ENCODE results near the gene DCPS. TPM values are rescaled to one million over a fixed set of nuclear protein-coding genes. Genes with fewer than 3 reads are reported as not detected.
"Not testable (repeated sequence)": the region's sequence is repeated elsewhere in the genome, so short reads cannot be mapped to it uniquely, and the experiment has no call there.

DCPS gene
- polyA plus RNA-seq, 12 donors: 12.6 to 21.4 (median 17.9) TPM; not detected in 1

DNA sequence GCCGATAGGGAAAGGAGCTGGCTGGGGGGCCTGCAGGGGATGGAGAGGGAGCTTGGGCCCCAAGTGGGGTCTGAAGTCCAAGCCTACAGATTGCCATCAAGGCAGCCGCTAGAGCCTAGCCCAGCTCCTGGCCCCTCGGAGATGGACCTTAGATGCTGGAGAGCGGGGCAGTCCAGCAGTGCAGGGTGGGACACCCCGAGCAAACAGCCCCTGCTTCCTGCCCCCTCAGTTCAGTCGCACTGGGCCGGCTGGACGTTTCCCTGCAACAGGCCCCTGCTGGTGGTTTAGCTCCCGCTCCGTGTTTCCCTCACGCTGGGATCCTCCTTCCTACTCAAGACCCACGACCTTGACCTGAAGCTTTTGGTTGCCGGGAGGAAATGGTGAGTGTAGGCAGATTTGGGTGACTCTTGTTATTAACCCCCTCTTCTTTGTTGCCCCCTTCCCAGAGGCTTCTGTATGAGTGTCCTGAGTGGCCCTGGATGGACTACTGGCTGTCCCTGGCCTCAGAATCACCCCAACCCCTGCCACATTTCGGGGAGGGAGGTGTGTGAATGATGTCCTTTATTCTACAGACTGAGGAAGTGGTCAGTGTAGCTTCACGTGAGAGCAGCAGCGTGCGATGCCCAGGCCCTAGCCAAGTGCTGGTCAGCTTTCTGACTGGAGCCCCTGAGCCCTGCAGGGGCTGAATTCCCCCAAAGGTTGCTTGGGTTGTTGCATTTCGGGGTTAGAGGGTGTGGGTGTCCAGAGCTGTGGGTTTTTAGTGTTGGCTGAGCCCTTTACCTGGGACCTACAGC lies 54.3 kb downstream of the DCPS start:
- no peak for DNase-seq

DNA sequence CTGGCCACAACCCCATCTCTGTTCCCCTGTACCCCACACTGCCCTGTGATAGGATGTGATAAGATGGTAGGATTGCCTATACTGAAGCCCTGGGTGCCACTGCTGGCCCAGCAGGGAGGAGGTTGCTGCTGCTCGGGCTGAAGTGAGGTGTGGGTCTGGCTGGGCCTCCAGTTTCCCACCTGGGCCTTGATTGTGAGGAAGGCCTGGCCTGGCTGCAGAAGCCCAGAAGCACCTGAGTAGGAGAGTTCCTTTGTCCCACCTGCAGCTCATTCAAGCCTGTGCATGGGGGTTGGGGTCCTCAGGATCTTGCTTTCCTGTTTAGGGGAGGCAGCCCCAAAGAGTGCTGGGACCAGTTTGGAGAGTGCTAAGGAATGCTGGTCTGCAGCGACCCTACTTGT lies 54.9 kb downstream of the DCPS start:
- no peak for DNase-seq

DNA sequence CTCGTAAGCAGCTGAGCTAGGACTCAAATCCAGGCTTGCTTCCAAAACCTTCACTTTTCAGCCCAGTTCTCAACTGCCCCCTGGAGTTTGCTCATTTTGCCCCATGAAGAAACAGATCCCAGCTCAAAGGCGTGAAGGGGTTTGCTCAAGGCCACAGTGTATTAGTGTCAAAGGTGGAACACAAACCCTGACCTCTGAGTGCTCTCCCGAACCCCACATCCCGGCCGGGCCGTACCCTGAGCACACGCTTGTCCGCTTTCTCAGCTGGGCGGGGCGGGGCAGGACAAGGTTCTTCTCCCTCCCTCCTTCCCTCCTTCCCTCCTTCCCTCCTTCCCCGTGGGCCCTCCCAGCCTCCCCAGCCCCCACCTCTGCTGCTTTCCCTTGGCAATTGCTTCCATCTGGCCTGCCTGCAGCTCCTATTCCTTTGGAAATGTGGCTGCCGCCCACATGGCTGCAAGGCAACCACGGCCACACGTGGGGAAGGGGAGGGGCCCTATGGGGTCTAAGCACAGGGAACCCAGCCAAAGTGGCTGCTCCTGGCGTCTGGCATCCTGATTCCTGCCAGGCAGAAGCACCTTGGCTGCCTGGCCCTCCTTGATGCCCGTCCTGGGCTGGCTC lies 55.7 kb downstream of the DCPS start:
- peak; percentile 74 for DNase-seq

DNA sequence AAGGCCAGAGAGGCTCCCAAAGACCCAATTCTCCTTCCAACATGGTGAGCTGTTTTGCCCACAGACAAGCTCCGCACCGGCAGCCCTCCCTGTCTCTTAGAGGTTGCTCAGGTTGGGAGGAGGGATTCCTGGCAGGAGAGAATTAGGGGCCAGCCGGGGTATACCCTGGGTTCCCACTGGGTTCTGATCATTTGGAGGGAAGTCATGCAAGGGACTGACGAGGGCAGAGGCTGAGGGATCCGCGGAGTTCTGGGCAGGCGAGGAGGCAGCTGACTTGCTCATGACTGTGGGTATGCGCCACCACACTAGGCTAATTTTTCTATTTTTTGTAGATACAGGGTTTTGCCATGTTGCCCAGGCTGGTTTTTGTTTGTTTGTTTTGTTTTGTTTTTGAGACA lies 56.2 kb downstream of the DCPS start:
- no peak for DNase-seq

DNA sequence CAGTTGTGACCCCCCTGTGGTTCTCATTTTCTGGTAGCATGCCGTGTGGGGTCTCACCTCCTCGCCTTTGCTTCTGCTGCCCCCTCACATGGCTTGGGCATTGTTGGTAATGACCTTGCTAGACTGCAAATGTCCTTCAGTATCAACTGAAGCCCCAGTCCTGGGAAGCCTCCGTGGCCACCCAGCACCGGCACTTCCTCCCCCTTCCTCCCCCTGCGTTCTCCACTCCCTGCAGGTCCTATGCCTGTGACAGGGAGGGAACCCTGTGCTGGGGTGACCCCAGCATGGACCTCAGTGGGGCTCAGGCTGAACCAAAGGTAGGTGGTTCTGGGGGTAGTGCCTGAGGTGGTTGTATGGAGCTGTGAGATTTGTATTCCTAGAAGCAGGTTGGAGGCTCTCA lies 57.5 kb downstream of the DCPS start:
- DNase-seq: no peak

DNA sequence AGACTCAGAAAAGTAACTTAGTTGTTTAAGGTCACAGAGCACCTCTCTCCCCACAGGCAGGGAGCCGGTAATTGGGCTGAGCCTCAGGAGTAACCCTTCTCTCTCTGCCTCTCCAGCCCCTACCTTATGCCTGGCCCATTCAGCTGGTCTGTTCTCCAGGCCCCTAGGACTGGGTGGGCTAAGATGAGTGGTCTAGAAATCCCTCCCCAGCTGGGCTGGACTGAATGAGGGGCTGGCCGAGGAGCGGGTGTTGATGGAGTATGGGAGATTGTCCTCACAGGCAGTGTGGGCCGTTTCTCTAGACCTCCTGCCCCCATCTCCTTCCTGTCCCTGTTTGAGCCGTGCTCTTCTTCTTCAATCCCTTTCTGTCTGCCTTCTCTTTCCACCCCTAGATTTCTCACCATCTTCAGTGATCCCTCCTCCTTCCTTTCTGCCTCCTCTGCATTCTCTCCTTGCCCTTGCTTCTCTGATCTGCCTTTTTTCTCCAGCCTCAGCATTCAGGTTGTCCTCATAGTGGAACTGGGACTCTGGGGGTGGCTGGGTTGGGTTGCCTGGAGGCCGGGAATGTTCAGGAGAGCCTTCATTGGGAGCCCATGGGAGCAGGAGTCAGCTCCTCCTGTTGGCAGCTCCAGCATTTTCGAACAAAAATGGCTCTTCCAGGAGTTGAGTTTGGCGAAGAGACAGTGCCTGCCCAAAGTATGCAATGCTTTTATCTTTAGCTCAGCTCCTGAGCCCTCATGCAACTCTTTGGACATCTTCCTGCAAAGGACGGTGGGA lies 59.2 kb downstream of the DCPS start:
- no peak for DNase-seq

DNA sequence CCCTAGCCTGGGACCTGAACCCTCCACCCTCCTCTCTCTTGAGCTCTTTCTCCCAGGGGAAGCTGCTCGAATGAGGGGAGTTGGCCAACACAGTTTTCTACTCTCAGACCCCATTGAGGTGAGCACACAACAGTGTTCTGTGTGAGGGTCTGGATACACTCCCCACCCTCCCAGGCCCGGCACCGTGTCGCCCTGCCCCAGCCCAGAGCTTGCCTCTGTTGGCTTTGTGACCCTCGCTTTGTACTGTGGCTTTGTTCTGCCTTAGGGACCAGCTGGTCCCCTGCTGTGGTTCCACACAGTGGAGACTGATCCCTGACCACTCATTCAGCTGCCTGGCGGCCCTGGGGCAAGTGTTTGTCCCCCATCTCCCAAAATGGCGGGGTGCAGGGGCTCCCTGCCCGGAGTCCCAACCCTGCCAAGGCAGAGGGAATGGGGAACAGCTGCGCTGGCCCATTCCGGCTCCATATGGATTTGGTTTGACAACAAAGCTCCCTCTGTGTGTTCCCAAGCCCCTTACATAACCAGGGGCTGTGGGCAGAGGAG lies 59.9 kb downstream of the DCPS start:
- DNase-seq: no peak

DNA sequence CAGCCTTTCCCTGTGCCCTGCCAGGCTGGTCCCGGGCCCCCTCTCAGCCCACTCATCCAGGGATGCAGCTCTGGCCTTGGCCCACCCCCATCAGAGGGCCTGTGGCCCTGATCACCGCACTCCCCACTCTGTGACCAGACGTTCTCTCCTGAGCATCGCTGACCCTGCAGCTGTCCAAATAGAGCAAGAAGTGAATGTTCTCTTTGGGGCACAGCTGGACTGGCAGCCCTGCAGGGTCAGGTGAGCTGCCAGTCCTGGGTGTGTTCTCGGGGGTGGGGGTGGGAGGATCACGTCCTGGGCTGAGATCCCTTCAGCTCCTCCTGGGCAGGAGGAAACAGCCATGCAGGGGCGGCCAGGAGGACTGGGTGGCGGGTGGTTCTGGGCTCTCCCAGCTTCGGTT lies 60.9 kb downstream of the DCPS start:
- not testable (repeated sequence) for DNase-seq

DNA sequence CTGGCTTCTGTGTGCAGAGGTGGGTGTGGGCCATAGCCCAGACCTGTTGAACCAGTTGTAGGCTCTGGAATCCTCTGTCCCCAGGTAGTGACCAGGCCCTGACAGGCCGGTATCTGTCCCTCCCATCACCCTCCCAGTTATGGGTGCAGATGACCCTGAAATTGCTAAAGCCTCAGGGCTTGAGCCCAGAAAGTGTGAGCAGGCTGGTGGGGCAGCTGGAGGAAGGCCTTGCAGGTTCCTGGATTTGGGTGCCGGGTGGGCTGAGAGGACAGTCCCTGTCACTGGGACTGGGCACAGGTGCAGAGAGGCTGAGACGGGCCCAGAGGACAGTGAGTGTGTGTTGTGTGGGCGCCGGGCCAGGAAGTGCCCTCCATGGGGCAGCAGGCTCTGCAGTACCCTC lies 61.6 kb downstream of the DCPS start:
- not testable (repeated sequence) for DNase-seq

DNA sequence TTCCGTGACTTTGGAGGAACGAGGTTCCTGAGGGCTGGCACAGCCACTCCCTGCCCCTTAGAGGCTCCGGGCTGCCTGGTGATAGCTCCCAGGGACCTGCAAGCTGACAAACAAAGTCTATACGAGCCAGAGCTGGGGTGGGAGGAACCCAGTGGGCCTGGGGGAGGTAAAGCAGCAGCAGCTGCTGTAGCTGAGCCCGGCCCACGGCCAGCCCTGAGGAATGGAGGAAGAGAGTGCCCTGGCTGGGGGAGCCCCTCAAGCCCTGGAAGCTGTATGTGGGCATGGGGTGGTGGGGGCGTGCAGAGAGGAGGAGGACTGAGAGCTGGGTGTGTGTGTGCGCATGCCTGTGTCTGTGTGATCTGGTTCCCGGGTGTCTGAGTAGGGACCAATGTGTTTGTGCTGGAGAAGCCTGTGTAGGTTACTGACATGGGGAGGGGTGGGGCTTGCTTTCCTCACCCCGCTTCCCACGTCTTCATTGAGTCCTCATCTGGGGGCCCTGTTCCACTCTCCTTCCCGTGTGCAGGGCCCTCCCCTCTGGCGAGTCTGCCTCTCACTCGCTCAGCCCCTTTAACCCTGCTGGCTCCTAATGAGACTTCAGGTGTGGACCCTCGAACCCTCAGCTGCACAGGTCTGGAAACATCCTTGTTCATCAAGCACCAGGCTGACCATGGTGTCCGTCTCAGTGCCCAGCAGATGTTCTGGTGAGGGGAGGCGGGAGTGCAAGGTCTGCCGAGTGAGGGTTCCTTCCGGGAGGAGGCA lies 62.4 kb downstream of the DCPS start:
- no peak for DNase-seq

DNA sequence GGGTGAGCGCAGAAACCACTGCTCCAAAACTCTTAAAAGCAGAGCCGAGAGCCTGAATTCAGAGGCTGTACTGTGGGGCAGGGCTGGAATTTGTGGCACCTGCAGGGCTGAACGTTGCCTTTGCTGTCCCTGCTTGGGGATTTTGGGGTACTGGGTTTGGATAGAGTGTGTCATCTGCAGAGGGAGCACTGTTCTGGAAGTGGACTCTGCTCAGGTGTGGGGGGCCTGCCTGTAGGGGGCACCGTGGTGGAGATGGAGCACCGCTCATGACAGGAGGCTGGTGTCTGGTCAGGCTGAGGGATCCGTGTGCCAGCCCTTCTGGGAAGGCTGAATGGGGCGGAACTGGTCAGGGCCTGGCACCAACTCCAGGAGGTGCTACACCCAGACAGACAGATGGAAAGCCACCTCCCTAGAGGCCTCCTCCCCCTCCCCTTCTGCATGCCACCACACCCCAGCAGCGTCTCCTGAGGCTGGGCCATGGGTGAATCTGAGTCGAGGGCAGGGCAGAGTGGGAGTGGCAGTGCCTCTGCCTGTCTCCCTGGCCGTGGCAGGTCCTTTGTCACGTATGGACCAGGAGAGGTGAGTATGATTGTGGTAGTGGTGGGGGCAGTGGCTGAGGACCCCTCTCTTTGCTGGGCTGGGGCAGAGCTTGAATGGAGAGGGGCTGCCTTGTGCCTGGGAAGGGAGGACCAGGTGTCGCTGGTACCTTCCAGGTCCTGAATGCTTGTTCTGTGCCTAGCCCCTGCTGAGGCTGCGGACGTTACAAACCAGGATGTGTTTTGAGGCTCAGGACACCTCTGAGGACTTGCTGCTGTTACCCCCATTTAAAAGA lies 63.2 kb downstream of the DCPS start:
- DNase-seq: not testable (repeated sequence)

DNA sequence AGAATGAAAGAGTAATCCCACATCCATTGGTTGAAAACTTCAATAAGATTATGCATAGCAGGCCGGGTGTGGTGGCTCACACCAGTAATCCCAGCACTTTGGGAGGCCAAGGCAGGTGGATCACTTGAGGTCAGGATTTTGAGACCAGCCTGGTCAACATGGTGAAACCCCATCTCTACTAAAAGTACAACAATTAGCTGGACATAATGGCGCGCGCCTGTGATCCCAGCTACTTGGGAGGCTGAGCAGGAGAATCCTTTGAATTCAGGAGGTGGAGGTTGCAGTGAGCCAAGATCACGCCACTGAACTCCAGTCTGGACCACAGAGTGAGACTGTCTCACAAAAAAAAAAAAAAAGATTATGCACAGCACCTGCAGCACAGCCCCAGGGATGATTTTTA lies 63.9 kb downstream of the DCPS start:
- not testable (repeated sequence) for DNase-seq

DNA sequence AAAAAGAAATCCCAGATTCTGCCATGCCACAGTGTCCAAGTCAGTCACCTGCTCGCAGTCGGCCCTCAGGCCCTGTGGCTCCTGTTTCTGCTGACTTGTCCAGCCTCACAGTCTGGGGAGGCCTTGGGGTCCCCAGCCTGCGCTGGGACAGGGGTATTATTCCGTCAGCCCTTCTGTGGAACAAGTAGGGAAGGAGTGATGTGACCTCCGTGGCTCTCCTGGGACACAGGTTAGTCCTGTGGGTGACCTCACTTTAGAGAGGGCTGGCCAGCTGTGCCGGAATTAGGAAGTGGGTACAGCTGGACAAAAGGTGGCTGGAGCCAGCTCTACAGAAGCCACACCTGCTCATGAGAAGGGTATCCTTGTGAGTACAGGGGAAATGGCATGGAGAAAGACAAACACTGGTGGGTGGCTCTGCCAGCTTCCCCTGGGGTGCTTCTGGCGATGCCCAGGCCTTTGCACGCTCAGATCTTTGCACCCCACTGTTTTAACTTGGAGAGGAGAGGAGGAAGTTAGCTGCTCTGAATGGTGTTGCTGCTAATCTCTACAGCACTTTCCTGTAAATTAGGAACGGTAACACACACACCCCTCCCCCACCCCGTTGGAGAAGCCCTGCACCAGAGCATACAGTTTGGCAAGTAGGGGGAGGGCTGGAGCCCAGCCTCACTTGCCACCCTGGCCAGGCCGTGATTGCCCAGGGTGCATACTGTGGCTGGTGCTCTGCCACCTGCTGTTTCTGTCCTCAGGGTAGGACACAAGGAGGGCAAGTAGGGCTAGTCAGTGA lies 64.7 kb downstream of the DCPS start:
- DNase-seq: not testable (repeated sequence)

DNA sequence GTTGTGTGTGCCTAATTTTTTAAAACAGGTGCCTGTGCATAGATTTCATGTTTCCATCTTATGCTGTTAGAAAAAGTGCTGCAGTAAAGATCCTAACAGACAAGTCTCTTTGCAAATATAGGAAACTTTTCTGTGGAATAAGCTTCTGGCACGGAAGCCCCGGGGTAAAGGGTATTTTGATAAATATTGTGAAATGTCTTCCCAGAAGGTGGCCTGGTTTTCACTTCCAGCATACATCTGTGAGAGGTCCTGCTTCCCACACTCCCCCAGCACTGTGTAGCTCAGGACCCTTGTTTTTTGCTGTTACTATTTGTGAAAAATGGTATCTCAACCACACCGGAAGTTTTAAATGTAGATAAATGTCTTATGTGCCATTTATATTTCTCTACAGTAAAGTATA lies 66.2 kb downstream of the DCPS start:
- no peak for DNase-seq

DNA sequence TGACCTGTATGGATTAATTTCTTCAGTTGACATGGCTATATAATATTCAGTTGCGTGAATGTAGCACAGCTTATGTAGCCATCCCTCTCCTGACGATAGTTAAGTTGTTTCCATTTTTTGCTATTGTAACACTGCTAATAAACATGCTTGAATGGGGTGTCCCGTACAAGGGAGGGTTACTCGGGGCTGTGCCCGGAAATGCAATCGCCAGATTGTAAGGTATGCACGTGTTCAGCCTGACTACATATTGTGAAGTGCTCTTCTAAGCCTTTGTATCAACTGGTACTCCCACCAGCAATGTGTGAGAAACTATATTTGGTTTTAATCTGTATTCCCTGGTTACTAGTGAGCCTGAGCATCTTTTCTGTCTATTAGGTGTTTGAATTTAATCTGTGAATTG lies 67.7 kb downstream of the DCPS start:
- DNase-seq: no peak

DNA sequence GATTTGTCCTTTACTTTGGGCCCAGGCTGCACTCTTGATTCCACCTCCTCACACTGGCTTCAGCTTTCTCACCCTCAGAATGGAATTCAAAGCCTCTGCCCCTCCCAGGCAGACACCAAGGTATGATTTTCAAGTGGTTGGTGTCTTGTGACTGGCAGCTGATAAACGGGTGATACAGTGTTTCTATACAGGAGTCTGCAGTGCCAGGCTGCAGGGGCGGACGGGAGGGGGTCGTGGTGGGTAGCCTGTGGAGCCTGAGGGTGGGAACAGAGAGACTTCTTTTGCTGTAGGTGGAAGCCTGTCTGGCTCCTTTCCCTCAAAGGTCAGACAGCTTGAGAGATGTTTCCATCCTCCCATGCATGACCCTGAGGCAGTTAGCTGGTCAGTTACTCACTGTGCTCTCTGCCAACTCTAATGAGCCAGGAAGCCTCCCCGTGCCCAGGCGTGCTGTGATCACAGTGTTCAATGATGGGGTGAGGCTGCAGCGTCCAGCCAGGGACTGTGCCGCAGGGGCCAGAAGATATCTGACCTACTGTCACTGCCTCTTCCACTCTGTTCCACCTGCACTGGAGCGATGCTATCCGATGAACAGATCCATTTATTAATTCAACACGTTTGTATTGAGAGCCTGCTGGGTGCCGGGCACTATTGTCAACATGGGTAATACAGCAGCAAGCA lies 69.7 kb downstream of the DCPS start:
- not testable (repeated sequence) for DNase-seq

DNA sequence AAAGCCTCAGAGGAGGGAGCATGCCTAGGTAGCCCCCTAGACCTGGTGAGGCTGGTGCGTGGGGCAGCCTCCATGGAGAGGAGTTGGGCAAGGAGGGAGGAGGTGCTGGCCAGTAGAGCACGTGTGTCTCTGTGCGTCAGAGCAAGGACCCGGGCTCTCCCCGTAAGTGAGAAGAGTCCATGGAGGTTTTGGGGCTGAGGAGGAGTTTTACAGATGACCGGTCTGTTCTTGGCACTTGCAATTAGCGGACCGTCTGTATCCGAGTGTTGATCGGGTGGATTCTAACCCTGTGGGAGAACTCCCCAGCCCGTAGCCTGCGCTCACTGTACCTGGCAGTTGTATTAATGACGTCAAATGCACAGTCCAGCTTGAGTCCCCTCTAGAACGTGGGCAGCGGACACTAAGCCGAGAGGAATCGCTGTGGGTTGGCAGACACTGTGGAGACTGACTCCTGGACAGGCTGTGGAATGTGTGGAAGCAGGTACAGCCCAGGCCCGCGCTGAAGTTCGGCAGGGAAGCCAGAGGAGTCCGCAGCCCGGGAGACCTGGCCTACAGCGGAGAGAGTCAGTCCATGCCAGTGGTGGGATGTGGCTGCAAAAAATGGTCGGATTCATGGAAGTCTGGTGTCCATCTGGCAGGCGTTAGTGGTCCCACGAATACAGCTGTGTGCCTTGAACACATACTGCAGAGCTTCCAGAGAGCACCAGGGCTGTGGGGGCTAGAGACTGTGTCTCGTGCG lies 70.9 kb downstream of the DCPS start:
- DNase-seq: not testable (repeated sequence)

DNA sequence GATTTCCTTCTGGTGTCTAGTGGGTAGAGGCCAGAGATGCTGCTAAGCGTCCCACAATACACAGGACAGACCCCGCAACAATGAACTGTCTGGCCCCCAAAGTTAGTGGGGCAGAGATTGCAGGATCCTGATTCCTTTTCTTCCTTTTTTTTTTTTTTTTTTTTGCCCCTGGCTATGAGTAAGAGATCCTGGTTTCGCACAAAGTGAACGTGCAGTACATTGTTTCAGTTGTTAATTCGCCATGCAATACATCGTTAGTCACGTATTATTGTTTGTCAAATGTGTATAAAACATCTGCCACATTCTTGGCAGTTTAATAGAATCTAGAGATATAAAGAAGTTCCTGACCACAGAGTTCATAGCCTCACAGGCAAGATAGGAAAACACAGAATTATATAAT lies 71.9 kb downstream of the DCPS start:
- DNase-seq: no peak

DNA sequence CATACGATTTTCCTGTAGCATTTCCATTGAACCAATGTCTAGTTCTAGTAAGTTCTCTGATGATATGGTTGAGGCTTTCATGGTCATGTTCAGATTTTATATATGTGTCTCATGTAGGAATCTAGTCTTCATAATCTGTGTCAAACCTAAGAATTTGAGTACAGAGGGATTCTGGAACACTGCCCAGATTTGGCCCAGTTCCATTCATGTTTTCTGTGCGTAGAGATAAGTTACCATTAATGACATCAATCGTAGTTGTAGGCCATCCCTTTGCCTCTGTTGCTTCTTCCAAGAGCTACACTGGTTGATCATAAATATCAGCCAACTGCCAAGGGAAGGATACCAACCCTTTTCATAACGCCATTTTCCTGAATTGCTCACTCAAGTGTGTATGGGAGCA lies 74.9 kb downstream of the DCPS start:
- DNase-seq: no peak
